SK-N-SH (cell line): Measurements from ENCODE around the gene TGM5. TPM values are rescaled to one million over a fixed set of nuclear protein-coding genes. Genes with fewer than 3 reads are reported as not detected.

Source experiments
- CTCF ChIA-PET: fragments of 300-600, 350-600 bp; formaldehyde crosslinking; extraction: SDS; loops from one replicate; lab custom pipeline; 2021; lab: Yijun Ruan, JAX
- POLR2A ChIA-PET: fragments of 350-600 bp; sonication (Branson Sonifier 250); formaldehyde crosslinking; extraction: SDS; loops from one replicate; lab custom pipeline; 2020; ENCODE audit warnings: antibody characterized with exemption, inconsistent platforms; lab: Yijun Ruan, JAX
- DNase-seq: peaks from one replicate; pipeline ENCODE4 v3.0.0; 2012
- H2AFZ ChIP-seq: fragments of 200-600 bp; sonication (generic); 2 replicates; pipeline ENCODE4 v1.8.1; 2016; ENCODE audit warnings: antibody characterized with exemption, mild to moderate bottlenecking, low read depth
- H3F3A ChIP-seq: fragments of 200-600 bp; sonication (generic); replicated peaks from 2 replicates; pipeline ENCODE3; 2016; ENCODE audit warnings: antibody characterized with exemption, mild to moderate bottlenecking; ENCODE audit not compliant: insufficient read depth
- H3K27ac ChIP-seq, 2 experiments: fragments of 200-500 bp in 1 of 2; fragments of 200-600 bp in 1 of 2; sonication (Bioruptor generic) in 1 of 2; sonication (generic), shearing (Covaris generic) in 1 of 2; 2 replicates each; pipeline versions ENCODE4 v1.5.1 to v1.6.1; 2014 to 2016; ENCODE audit warnings: low read depth in 2 of 2, inconsistent platforms in 1 of 2, low read length in 1 of 2, mild to moderate bottlenecking in 1 of 2, mixed read lengths in 1 of 2
- H3K27me3 ChIP-seq: fragments of 200-600 bp; sonication (generic), shearing (Covaris generic); 2 replicates; pipeline ENCODE4 v1.6.1; 2016; ENCODE audit warnings: mixed run types; ENCODE audit not compliant: insufficient read depth
- H3K36me3 ChIP-seq, 2 experiments: fragments of 200-500 bp in 1 of 2; fragments of 200-600 bp in 1 of 2; sonication (Bioruptor generic) in 1 of 2; sonication (generic) in 1 of 2; replicated peaks in 1 of 2; 2 replicates each; pipeline versions ENCODE3 to v1.5.1; 2014 to 2016; ENCODE audit warnings: low read length in 1 of 2, mild to moderate bottlenecking in 1 of 2; ENCODE audit not compliant: insufficient read depth in 2 of 2, control insufficient read depth in 1 of 2
- H3K4me1 ChIP-seq, 2 experiments: fragments of 200-500 bp in 1 of 2; fragments of 200-600 bp in 1 of 2; sonication (Bioruptor generic) in 1 of 2; sonication (generic), shearing (Covaris generic) in 1 of 2; 2 replicates each; pipeline versions ENCODE4 v1.5.1 to v1.6.1; 2014 to 2016; ENCODE audit warnings: low read depth in 1 of 2, low read length in 1 of 2, mixed run types in 1 of 2; ENCODE audit not compliant: insufficient read depth in 2 of 2, control insufficient read depth in 1 of 2
- H3K4me2 ChIP-seq: fragments of 200-600 bp; sonication (generic), shearing (Covaris generic); 2 replicates; pipeline ENCODE4 v1.6.1; 2017; ENCODE audit warnings: mixed run types
- H3K4me3 ChIP-seq, 2 experiments: fragments of 200-500 bp in 1 of 2; fragments of 200-600 bp in 1 of 2; sonication (Bioruptor generic) in 1 of 2; sonication (generic), shearing (Covaris generic) in 1 of 2; 2 replicates each; pipeline versions ENCODE4 v1.5.1 to v1.8.1; 2014 to 2016; ENCODE audit warnings: low read depth in 2 of 2, inconsistent platforms in 1 of 2, low read length in 1 of 2, mild to moderate bottlenecking in 1 of 2, mixed read lengths in 1 of 2, moderate library complexity in 1 of 2
- H3K79me2 ChIP-seq: fragments of 200-600 bp; sonication (generic); 2 replicates; pipeline ENCODE4 v1.8.1; 2017; ENCODE audit warnings: mild to moderate bottlenecking; ENCODE audit not compliant: insufficient read depth
- H3K9ac ChIP-seq: fragments of 200-600 bp; sonication (generic); 2 replicates; pipeline ENCODE4 v1.6.1; 2017; ENCODE audit warnings: mixed run types
- H3K9me2 ChIP-seq: fragments of 200-600 bp; sonication (generic); 2 replicates; pipeline ENCODE4 v1.6.1; 2017; ENCODE audit warnings: mixed run types
- H3K9me3 ChIP-seq: fragments of 200-600 bp; sonication (generic); 2 replicates; pipeline ENCODE4 v1.6.1; 2017; ENCODE audit warnings: mixed run types, mild to moderate bottlenecking, moderate library complexity
- H4K20me1 ChIP-seq: fragments of 200-600 bp; sonication (generic); 2 replicates; pipeline ENCODE4 v1.6.1; 2017; ENCODE audit warnings: mild to moderate bottlenecking, mixed run types; ENCODE audit not compliant: insufficient read depth
- EP300 ChIP-seq, 2 experiments: IDR thresholded peaks; 2 replicates each; pipeline versions ENCODE4 v1.4.0 to v1.6.1; 2012; ENCODE audit warnings: borderline replicate concordance in 1 of 2, low read depth in 1 of 2, low read length in 1 of 2
- FOXJ3 ChIP-seq: sonication (generic); formaldehyde crosslinking; IDR thresholded peaks from 2 replicates; pipeline ENCODE4 v1.5.1; 2020; ENCODE audit warnings: mild to moderate bottlenecking, missing genetic modification reagents
- MEF2A ChIP-seq: IDR thresholded peaks from 2 replicates; pipeline ENCODE4 v1.4.0; 2012; ENCODE audit warnings: low read depth, borderline replicate concordance
- RAD21 ChIP-seq: IDR thresholded peaks from 2 replicates; pipeline ENCODE4 v1.6.1; 2012; ENCODE audit warnings: mild to moderate bottlenecking, low read length
- SMC3 ChIP-seq: IDR thresholded peaks from 2 replicates; pipeline ENCODE4 v1.6.1; 2012; ENCODE audit warnings: low read depth, low read length, improper control_type of control experiment
- WGBS: methylation state at CpG from one replicate; pipeline ENCODE4 v1.1.6; 2017; ENCODE audit warnings: low lambda C conversion rate; 5-methylcytosine and 5-hydroxymethylcytosine counted together
- polyA plus RNA-seq, 3 experiments: library from polyadenylated mRNA; depleted of rRNA; stranded (reverse); fragments of >200 nt; gene quantifications; 2 replicates each; pipeline ENCODE4 v1.2.3, GENCODE V29; 2012
- TF ChIP-seq, protein P1 (sequence below): fragments of 150-350 bp; IDR thresholded peaks from 2 replicates; pipeline ENCODE4 v1.6.1; 2017; ENCODE audit warnings: antibody characterized with exemption, low read length, low read depth, borderline replicate concordance
- TF ChIP-seq, protein P2 (sequence below): fragments of 200-600 bp; sonication (generic); IDR thresholded peaks from 2 replicates; pipeline ENCODE4 v1.6.1; 2017; ENCODE audit warnings: antibody characterized with exemption, mild to moderate bottlenecking, moderate library complexity
- TF ChIP-seq, protein P3 (sequence below): fragments of 150-350 bp; IDR thresholded peaks from 2 replicates; pipeline ENCODE4 v1.6.1; 2016; ENCODE audit warnings: mild to moderate bottlenecking, low read depth, low read length

The TGM5 gene
- polyA plus RNA-seq, 1 of the 3 experiments (the other 2 are of a cell fraction), result not detected

DNA sequence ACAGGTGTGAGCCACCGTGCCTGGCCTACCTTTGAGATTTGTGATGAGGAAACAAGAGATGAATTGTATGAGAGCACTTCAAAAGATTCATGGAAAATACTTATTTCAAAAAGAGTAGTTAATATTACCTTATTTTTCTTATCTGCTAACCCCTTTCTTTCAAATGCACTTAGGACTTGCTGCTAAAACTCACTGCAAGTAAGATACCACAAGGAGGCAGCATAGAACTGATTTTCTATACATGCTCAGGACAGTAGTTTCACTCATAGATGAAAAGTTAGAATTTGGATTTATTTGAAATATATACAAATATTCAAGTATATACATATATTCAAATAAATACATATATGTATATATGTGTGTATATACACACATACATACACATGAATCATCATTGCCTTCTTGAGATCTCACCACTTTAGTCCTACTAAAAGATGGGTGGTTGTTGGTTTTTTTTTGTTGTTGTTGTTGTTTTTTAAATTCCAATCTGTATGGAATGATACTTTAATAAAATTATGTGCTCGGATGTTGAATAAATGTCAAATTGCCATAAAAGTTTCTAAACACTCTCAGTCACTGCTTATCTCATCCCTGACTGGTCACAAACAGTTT is 79.1 kb downstream of the TGM5 start:
- Histone ChIP-seq H3K4me1 (peaks cover 0 to 10% of the 10 kb centered on the region in 2 experiments; a peak in 2 of 4 replicates), H3K9ac (no peak overlapping the region), H3K27ac (no peak overlapping the region), H3F3A (peaks cover 18% of the 10 kb centered on the region), H3K9me3 (no peaks in the 10 kb centered on the region), H3K9me2 (no peaks in the 10 kb centered on the region), H3K79me2 (peaks cover 21% of the 10 kb centered on the region; the same call in 1 of the 2 replicates), H2AFZ (no peak overlapping the region), H4K20me1 (no peaks in the 10 kb centered on the region), H3K4me3 (no peak overlapping the region), H3K4me2 (0 out of 2 replicates have a peak overlapping the region, but pooled peaks have one; percentile 81), H3K27me3 (no peaks in the 10 kb centered on the region), H3K36me3 (peaks cover 28 to 46% of the 10 kb centered on the region in 2 experiments)
- TF ChIP-seq RAD21 (peak; percentile 80), SMC3 (peak; percentile 63), FOXJ3 (CRISPR knock-in tag) (no peak), MEF2A (no peak)
- TF ChIP-seq, protein P1, sequence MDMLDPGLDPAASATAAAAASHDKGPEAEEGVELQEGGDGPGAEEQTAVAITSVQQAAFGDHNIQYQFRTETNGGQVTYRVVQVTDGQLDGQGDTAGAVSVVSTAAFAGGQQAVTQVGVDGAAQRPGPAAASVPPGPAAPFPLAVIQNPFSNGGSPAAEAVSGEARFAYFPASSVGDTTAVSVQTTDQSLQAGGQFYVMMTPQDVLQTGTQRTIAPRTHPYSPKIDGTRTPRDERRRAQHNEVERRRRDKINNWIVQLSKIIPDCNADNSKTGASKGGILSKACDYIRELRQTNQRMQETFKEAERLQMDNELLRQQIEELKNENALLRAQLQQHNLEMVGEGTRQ, result no peak
- TF ChIP-seq, protein P2, sequence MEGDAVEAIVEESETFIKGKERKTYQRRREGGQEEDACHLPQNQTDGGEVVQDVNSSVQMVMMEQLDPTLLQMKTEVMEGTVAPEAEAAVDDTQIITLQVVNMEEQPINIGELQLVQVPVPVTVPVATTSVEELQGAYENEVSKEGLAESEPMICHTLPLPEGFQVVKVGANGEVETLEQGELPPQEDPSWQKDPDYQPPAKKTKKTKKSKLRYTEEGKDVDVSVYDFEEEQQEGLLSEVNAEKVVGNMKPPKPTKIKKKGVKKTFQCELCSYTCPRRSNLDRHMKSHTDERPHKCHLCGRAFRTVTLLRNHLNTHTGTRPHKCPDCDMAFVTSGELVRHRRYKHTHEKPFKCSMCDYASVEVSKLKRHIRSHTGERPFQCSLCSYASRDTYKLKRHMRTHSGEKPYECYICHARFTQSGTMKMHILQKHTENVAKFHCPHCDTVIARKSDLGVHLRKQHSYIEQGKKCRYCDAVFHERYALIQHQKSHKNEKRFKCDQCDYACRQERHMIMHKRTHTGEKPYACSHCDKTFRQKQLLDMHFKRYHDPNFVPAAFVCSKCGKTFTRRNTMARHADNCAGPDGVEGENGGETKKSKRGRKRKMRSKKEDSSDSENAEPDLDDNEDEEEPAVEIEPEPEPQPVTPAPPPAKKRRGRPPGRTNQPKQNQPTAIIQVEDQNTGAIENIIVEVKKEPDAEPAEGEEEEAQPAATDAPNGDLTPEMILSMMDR, result peak; percentile 73
- WGBS, result 56% methylated on average over 2 of the region's 2 CpGs
- DNase-seq, result peak; percentile 51
- CTCF ChIA-PET, result interaction anchor here (1.2 to 4.1 kb wide), 6 partner anchors 13 to 98 kb away, joined by 4 to 44 read pairs (median 6); no protein-coding TSS in a partner anchor
- POLR2A ChIA-PET, result no interaction called here

DNA sequence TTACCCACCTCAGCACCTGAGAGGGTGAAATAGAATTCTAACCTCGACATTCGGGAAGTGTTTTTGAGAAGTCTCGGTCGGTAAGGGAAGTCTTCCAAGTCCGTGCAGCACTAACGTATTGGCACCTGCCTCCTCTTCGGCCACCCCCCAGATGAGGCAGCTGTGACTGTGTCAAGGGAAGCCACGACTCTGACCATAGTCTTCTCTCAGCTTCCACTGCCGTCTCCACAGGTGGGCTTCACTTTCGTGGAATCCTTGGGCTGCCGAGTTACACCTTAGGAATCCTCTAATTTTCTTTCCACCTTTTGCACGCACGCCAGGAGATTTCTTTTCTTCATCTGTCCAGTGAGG is 80.8 kb downstream of the TGM5 start:
- WGBS, result 1% methylated on average over 13 of the region's 13 CpGs
- Histone ChIP-seq H3K27me3 (no peaks in the 10 kb centered on the region), H3K9me2 (no peaks in the 10 kb centered on the region), H3K9ac (peak overlapping the region; percentile 59), H4K20me1 (no peaks in the 10 kb centered on the region), H3K79me2 (peaks cover 21% of the 10 kb centered on the region; the same call in 1 of the 2 replicates), H3F3A (peaks cover 20% of the 10 kb centered on the region), H2AFZ (peak overlapping the region; percentile 64), H3K4me2 (peak overlapping the region; percentile 81), H3K27ac (peak overlapping the region in 1 of 2 experiments; percentile 89; a peak in 3 of 4 replicates), H3K36me3 (peaks cover 21 to 29% of the 10 kb centered on the region in 2 experiments), H3K4me3 (peak overlapping the region; percentile 75 to 88), H3K4me1 (peaks cover 0 to 10% of the 10 kb centered on the region in 2 experiments; a peak in 3 of 4 replicates), H3K9me3 (no peaks in the 10 kb centered on the region)
- POLR2A ChIA-PET, result interaction anchor here (0.6 to 0.9 kb wide), 2 partner anchors 121 to 261 kb away, joined by 3 read pairs; no protein-coding TSS in a partner anchor
- TF ChIP-seq, protein P3, sequence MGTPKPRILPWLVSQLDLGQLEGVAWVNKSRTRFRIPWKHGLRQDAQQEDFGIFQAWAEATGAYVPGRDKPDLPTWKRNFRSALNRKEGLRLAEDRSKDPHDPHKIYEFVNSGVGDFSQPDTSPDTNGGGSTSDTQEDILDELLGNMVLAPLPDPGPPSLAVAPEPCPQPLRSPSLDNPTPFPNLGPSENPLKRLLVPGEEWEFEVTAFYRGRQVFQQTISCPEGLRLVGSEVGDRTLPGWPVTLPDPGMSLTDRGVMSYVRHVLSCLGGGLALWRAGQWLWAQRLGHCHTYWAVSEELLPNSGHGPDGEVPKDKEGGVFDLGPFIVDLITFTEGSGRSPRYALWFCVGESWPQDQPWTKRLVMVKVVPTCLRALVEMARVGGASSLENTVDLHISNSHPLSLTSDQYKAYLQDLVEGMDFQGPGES, result no peak
- TF ChIP-seq EP300 (IDR thresholded peaks at IDR 0.05; ENCODE audit: borderline replicate concordance in 1 of 2, low read depth in 1 of 2, low read length in 1 of 2) (no peak), MEF2A (no peak)
- TF ChIP-seq, protein P2, result peak; percentile 12; the same call in 1 of the 2 replicates
- CTCF ChIA-PET, result interaction anchor here (0.6 to 4.1 kb wide), 16 partner anchors 11 to 109 kb away, joined by 3 to 44 read pairs (median 3); partner anchors contain the start of gene TGM5
- no peak for DNase-seq
